ENCODE measurements around the gene TSHZ2.

DNA sequence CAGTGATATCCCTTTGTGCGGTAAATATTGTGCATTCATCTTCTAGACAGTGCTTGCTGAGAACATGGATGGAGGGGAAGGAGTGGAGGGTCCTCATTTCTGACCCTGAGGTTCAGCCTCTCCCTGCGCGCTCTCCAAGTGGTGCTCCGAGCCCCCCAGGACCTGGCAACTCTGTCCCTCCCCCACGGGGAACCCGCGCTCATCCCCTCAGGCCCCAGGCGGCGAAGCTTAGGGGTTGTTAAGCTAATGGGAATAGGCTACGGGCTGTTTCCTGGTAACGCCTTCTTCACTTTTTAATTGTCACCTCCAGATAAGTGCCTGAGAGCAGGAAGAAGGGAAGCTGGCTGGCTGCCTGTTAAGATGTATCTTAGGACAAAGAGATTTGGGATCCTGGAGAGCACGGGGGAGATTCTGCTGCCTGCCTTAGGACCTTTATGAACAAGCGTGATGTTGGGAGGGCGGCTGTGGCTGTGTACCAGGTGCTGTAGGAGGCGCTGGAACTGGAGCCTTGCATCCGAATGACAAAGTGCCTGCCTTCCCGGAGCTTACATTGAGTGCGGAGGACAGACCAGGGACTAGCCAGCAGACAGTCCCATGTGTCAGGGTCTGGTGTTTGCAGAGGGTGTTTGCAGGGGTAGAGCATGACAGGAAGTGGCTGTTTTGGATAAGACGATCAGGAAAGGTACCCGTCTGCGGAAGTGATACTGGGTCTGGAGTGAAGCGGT, 11.7 kb downstream of the TSHZ2 start:
- TF ChIP-seq, protein P1, sequence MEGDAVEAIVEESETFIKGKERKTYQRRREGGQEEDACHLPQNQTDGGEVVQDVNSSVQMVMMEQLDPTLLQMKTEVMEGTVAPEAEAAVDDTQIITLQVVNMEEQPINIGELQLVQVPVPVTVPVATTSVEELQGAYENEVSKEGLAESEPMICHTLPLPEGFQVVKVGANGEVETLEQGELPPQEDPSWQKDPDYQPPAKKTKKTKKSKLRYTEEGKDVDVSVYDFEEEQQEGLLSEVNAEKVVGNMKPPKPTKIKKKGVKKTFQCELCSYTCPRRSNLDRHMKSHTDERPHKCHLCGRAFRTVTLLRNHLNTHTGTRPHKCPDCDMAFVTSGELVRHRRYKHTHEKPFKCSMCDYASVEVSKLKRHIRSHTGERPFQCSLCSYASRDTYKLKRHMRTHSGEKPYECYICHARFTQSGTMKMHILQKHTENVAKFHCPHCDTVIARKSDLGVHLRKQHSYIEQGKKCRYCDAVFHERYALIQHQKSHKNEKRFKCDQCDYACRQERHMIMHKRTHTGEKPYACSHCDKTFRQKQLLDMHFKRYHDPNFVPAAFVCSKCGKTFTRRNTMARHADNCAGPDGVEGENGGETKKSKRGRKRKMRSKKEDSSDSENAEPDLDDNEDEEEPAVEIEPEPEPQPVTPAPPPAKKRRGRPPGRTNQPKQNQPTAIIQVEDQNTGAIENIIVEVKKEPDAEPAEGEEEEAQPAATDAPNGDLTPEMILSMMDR (conservative IDR thresholded peaks at IDR 0.05): no peak
- TF ChIP-seq ZFX (IDR thresholded peaks at IDR 0.05): no peak

Measured in C4-2B (cell line).